Measurements from ENCODE around the gene PRKG1. TPM values are rescaled to one million over a fixed set of nuclear protein-coding genes. Genes with fewer than 3 reads are reported as not detected.

The PRKG1 gene
- total RNA-seq, 1 experiment from 2014 or later, result 0.21 TPM

DNA sequence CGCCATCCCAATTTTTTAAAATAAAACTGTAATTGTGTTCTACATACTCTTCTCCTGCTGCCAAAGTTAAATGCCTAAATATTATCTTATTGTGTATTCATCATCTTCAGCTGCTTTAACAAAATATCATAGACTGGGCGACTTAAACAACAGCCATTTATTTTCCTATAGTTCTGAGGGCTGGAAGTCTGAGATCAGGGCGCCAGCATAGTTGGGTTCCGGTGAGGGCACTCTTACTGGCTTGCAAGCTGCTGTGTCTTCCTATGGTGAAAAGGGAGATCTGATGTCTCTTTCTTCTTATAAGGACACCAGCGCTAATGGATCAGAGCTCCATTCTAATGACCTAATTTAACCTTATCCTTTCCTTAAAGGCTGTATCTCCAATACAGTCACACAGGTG, 594.8 kb downstream of the PRKG1 start:
- no peaks in the 10 kb centered on the region for H3K36me3 Mint-ChIP-seq (ENCODE audit: insufficient read depth, unreplicated experiment)
- peaks cover 8% of the 10 kb centered on the region for H3K4me1 Mint-ChIP-seq (ENCODE audit: low read depth, unreplicated experiment)
- no peaks in the 10 kb centered on the region for H3K27me3 Mint-ChIP-seq (ENCODE audit: unreplicated experiment)
- no peak overlapping the region for H3K27ac Mint-ChIP-seq (ENCODE audit: unreplicated experiment)
- intact Hi-C loops (cut with micrococcal nuclease; ENCODE audit: unreplicated experiment), result no loop called here
- H3K9me3 Mint-ChIP-seq (ENCODE audit: low read depth, unreplicated experiment), result peaks cover 5% of the 10 kb centered on the region
- H3K4me3 Mint-ChIP-seq (ENCODE audit: low read depth, unreplicated experiment), result no peak overlapping the region
- BruUV-seq (replicated peaks), result no TSS peak
- CTCF ChIA-PET, result no interaction called here
- no peak for DNase-seq
- TF ChIP-seq, protein P1, sequence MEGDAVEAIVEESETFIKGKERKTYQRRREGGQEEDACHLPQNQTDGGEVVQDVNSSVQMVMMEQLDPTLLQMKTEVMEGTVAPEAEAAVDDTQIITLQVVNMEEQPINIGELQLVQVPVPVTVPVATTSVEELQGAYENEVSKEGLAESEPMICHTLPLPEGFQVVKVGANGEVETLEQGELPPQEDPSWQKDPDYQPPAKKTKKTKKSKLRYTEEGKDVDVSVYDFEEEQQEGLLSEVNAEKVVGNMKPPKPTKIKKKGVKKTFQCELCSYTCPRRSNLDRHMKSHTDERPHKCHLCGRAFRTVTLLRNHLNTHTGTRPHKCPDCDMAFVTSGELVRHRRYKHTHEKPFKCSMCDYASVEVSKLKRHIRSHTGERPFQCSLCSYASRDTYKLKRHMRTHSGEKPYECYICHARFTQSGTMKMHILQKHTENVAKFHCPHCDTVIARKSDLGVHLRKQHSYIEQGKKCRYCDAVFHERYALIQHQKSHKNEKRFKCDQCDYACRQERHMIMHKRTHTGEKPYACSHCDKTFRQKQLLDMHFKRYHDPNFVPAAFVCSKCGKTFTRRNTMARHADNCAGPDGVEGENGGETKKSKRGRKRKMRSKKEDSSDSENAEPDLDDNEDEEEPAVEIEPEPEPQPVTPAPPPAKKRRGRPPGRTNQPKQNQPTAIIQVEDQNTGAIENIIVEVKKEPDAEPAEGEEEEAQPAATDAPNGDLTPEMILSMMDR (IDR thresholded peaks at IDR 0.05; ENCODE audit: unreplicated experiment), result no peak

DNA sequence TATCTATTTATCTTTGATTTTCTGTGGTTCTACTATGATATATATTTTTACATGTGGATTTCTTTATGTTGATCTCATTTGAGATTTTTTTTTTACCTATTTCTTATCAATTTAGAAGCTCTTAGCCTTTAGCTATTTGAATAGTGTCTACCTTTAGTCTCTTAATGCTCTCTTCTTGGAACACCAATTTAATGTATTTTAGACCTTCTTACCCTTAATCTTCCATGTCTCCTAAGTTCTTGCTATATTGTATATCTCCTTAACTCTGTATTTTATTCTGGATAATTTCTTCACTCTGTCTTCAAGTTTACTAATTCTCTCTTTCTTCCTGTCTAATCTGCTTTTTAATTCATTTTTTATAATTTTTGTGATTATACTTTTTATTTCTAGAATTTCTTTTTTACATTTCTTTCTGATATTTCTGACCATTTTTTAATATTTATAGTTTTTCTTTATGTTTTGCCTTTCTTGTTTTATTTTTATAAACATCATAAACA, 597.8 kb downstream of the PRKG1 start:
- TF ChIP-seq, protein P1 (IDR thresholded peaks at IDR 0.05; ENCODE audit: unreplicated experiment), result no peak
- peaks cover 5% of the 10 kb centered on the region for H3K9me3 Mint-ChIP-seq (ENCODE audit: low read depth, unreplicated experiment)
- no peak for DNase-seq
- no peaks in the 10 kb centered on the region for H3K36me3 Mint-ChIP-seq (ENCODE audit: insufficient read depth, unreplicated experiment)
- no peaks in the 10 kb centered on the region for H3K27me3 Mint-ChIP-seq (ENCODE audit: unreplicated experiment)
- intact Hi-C loops (cut with micrococcal nuclease; ENCODE audit: unreplicated experiment), result no loop called here
- BruUV-seq (replicated peaks), result no TSS peak
- H3K4me3 Mint-ChIP-seq (ENCODE audit: low read depth, unreplicated experiment), result no peak overlapping the region
- CTCF ChIA-PET, result no interaction called here
- peaks cover 8% of the 10 kb centered on the region for H3K4me1 Mint-ChIP-seq (ENCODE audit: low read depth, unreplicated experiment)
- H3K27ac Mint-ChIP-seq (ENCODE audit: unreplicated experiment), result no peak overlapping the region

DNA sequence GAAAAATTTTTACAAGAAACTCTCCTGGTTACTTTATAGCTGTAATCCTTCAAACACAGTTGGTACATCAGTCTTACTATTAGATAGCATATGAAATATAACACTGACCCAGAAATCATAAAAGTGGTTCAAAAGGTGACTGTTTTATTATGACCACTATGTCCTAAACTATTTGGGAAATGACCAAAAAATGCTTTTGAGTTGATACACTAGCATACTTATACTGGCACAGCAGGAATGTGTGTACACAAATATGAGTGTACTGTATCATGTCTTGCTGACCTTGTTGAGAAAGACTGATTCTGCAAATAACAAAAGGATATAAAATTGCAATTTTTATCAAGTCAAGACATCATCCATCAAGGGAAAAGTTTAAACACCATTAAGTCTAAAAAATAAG, 600.8 kb downstream of the PRKG1 start:
- H3K4me3 Mint-ChIP-seq (ENCODE audit: low read depth, unreplicated experiment), result no peak overlapping the region
- no peaks in the 10 kb centered on the region for H3K4me1 Mint-ChIP-seq (ENCODE audit: low read depth, unreplicated experiment)
- DNase-seq, result no peak
- CTCF ChIA-PET, result no interaction called here
- H3K27ac Mint-ChIP-seq (ENCODE audit: unreplicated experiment), result no peak overlapping the region
- H3K27me3 Mint-ChIP-seq (ENCODE audit: unreplicated experiment), result no peaks in the 10 kb centered on the region
- peaks cover 5% of the 10 kb centered on the region for H3K9me3 Mint-ChIP-seq (ENCODE audit: low read depth, unreplicated experiment)
- intact Hi-C loops (cut with micrococcal nuclease; ENCODE audit: unreplicated experiment), result no loop called here
- no peaks in the 10 kb centered on the region for H3K36me3 Mint-ChIP-seq (ENCODE audit: insufficient read depth, unreplicated experiment)
- no TSS peak for BruUV-seq (replicated peaks)
- TF ChIP-seq, protein P1 (IDR thresholded peaks at IDR 0.05; ENCODE audit: unreplicated experiment), result no peak

DNA sequence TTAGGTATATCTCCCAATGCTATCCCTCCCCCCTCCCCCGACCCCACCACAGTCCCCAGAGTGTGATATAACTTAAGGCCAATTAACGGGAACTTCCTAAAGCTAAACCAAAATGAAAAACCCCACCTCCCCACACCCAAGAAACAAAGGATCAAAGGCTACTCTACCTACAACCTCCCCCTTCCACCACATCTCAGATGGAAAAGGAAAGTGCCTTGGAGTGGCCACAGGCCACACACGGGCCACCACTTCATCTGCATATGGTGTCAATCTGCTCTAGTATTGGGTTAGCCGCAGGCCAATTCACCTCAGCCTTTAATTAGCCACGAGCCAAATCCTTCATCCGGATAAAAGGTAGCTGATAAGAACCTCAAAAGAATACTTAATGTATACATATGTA, 605.6 kb downstream of the PRKG1 start:
- peaks cover 15% of the 10 kb centered on the region for H3K4me1 Mint-ChIP-seq (ENCODE audit: low read depth, unreplicated experiment)
- H3K4me3 Mint-ChIP-seq (ENCODE audit: low read depth, unreplicated experiment), result no peak overlapping the region
- no peak overlapping the region for H3K27ac Mint-ChIP-seq (ENCODE audit: unreplicated experiment)
- intact Hi-C loops (cut with micrococcal nuclease; ENCODE audit: unreplicated experiment), result no loop called here
- no peaks in the 10 kb centered on the region for H3K36me3 Mint-ChIP-seq (ENCODE audit: insufficient read depth, unreplicated experiment)
- CTCF ChIA-PET, result no interaction called here
- H3K9me3 Mint-ChIP-seq (ENCODE audit: low read depth, unreplicated experiment), result no peaks in the 10 kb centered on the region
- H3K27me3 Mint-ChIP-seq (ENCODE audit: unreplicated experiment), result no peaks in the 10 kb centered on the region
- TF ChIP-seq, protein P1 (IDR thresholded peaks at IDR 0.05; ENCODE audit: unreplicated experiment), result no peak
- BruUV-seq (replicated peaks), result no TSS peak
- DNase-seq, result no peak
